ENCODE data around the gene CDH11.

Gene CDH11

DNA sequence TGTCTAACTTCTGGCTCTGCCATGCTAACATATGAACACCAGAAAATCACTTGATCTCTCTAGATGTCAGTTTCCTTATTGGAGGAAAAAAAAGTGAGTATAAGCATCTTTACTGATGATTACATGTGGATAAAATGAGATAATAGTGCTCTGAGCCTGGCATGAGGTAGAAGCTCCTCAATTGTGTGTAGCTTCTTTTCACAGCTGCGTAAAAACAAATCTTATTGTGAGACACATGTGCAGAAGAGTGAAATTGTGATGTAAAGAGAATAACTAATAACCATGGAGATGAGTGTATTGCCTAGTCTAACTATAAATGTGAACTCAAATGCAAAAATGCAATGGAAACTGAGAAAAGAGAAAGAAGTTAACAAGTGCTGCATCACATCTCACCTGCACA is 44.7 kb downstream of the CDH11 start:
- no peaks in the 10 kb centered on the region for H4K20me1 ChIP-seq
- H3K4me2 ChIP-seq = no peak overlapping the region
- H3K4me1 ChIP-seq = no peaks in the 10 kb centered on the region
- H3K9ac ChIP-seq = no peak overlapping the region
- no peaks in the 10 kb centered on the region for H3K9me3 ChIP-seq
- H3K36me3 ChIP-seq = no peaks in the 10 kb centered on the region
- no peak overlapping the region for H3K4me3 ChIP-seq
- H3K27me3 ChIP-seq = no peaks in the 10 kb centered on the region
- no peak overlapping the region for H3K27ac ChIP-seq
- TF ChIP-seq Cebpa-rat (IDR thresholded peaks at IDR 0.05) = no peak

DNA sequence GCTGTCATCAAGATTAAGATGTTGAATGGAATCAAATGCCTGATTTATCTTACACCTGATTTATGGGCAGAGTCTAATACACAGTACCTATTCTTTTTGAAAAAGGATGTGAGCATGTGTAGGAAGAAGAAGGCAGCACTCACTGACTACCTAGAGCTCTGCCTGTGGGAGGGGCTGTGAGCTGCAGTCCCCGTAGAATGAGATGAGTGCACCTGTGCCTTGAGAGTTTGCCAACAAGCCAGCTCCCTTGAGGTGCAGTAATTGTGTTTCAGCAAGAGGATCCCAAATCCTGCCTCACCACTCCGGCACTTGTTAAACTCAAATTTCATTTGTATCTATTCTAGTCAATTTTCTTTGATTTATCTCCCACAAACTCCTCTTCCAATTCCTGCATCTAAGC is 46.0 kb downstream of the CDH11 start:
- Histone ChIP-seq H3K4me2 (no peak overlapping the region), H3K4me3 (no peak overlapping the region), H3K27ac (no peak overlapping the region), H3K4me1 (no peaks in the 10 kb centered on the region), H3K9ac (no peak overlapping the region), H3K27me3 (no peaks in the 10 kb centered on the region), H3K9me3 (no peaks in the 10 kb centered on the region), H3K36me3 (no peaks in the 10 kb centered on the region), H4K20me1 (no peaks in the 10 kb centered on the region)
- TF ChIP-seq Cebpa-rat (IDR thresholded peaks at IDR 0.05) = no peak

DNA sequence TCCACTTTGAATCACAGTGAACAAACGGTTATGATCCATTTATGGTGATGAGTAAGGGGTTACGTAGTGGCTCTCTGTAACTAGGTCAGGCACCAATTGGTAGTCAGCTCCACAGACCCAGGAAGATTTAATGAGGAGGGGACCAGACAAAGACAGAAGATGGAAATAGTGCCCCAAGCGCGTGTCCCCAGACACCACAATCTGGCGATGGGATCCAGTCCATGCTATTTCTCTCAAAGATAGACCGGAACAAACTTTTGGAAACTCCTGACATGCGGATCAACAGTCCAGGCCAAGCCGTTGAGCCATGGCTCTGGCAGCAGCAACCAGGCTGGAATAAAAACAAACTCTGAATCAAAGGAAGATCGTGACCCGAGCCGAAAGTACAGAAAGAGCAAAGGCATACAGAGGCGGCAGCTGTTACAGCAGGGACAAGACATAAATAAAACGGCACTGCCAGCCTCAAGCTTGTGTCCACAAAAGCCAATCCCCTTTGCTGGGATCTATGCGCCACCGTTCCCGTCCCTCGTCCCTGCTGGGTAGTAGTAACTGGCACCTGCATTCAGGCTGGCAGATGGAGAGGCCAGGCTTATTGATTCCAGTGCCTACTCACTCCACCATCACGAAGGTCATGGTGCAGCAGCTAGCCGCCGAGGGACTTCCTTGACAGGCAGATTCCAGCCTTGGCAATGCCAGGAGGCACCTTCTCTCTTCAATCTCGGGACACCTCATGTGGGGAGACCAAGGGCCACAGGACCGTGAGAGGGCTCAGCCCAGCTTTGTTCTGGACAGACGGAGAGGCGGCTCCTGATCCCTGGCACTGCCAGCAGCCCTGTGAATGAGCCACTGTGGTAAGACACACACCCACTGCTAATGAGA is 50.2 kb downstream of the CDH11 start:
- H4K20me1 ChIP-seq = no peaks in the 10 kb centered on the region
- no peak overlapping the region for H3K4me3 ChIP-seq
- no peaks in the 10 kb centered on the region for H3K27me3 ChIP-seq
- no peaks in the 10 kb centered on the region for H3K4me1 ChIP-seq
- no peaks in the 10 kb centered on the region for H3K9me3 ChIP-seq
- no peaks in the 10 kb centered on the region for H3K36me3 ChIP-seq
- H3K27ac ChIP-seq = no peak overlapping the region
- no peak overlapping the region for H3K9ac ChIP-seq
- TF ChIP-seq Cebpa-rat (IDR thresholded peaks at IDR 0.05) = no peak
- H3K4me2 ChIP-seq = no peak overlapping the region

DNA sequence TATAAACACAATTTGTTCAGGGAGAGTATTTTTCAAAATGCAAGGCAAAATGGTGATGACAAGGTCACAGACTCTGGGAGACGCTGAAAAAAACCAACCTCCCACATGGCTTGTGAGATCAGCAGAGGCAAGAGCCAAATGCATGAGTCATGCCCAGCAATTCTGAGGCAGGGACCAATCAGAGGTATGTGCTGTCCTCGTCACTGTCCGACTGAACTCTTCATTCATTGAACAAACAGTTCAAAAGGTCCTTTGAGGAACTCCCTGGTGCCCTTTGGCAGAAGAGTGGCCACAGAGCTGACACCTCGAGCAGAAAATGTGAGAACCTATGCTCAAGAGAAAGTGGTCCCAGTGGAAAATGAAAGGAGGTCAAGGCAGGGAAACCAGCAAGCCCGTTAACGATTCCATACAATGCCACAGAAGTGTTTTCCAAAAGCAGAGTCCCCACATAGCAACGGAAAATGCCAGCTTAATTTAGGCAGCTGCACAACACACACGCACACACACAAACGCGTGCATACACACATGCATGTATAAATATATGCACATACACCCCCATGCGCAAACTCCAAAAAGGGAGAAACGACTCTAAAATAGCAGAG is 50.9 kb downstream of the CDH11 start:
- H3K4me1 ChIP-seq = no peaks in the 10 kb centered on the region
- no peak for TF ChIP-seq Cebpa-rat (IDR thresholded peaks at IDR 0.05)
- H3K27me3 ChIP-seq = no peaks in the 10 kb centered on the region
- H3K9me3 ChIP-seq = no peaks in the 10 kb centered on the region
- H3K9ac ChIP-seq = no peak overlapping the region
- no peaks in the 10 kb centered on the region for H4K20me1 ChIP-seq
- H3K36me3 ChIP-seq = no peaks in the 10 kb centered on the region
- H3K4me2 ChIP-seq = no peak overlapping the region
- H3K27ac ChIP-seq = no peak overlapping the region
- no peak overlapping the region for H3K4me3 ChIP-seq

DNA sequence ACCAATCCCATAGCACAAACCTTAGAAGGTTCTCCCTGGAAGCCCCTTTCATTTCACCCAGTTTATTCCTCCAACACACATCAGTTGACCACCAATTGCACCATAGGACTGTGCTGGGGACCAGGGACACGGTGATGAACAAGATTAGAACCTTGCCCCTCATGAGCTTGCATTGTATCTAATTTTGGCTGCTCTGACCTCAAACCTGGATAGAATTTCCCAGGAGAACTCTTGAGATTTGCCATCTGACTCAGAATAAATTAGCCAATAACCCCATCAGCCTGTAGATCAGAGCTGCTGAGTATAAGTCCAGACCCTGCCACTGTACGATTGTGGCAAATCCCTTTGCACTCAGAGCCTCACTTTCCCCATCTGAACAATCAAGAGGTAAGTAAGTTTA is 52.1 kb downstream of the CDH11 start:
- no peak overlapping the region for H3K27ac ChIP-seq
- no peak overlapping the region for H3K4me2 ChIP-seq
- H3K36me3 ChIP-seq = no peaks in the 10 kb centered on the region
- H3K4me3 ChIP-seq = no peak overlapping the region
- H3K4me1 ChIP-seq = no peaks in the 10 kb centered on the region
- no peaks in the 10 kb centered on the region for H3K9me3 ChIP-seq
- no peak overlapping the region for H3K9ac ChIP-seq
- no peak for TF ChIP-seq Cebpa-rat (IDR thresholded peaks at IDR 0.05)
- no peaks in the 10 kb centered on the region for H3K27me3 ChIP-seq
- H4K20me1 ChIP-seq = no peaks in the 10 kb centered on the region

DNA sequence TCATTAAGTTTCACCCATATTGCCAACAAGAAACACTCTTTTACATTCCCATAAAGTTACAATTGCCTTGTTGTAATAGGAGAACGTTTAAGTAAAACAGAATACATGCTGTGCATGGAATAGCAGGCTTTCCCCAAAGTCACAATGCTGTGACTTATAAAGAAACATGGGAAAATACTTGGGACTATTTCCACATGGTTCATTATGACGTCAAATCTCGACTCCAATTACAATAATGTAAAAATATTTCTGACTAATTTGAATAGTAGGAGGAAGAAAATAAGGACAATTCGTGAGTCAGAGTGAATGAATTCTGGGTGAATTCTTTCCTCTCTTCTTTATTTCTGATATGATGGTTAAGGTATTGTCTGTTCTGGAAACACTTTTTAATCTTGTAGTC is 52.8 kb downstream of the CDH11 start:
- H3K27ac ChIP-seq = no peak overlapping the region
- H3K4me2 ChIP-seq = no peak overlapping the region
- no peaks in the 10 kb centered on the region for H4K20me1 ChIP-seq
- H3K27me3 ChIP-seq = no peaks in the 10 kb centered on the region
- TF ChIP-seq Cebpa-rat (IDR thresholded peaks at IDR 0.05) = no peak
- no peaks in the 10 kb centered on the region for H3K9me3 ChIP-seq
- H3K9ac ChIP-seq = no peak overlapping the region
- H3K4me1 ChIP-seq = no peaks in the 10 kb centered on the region
- H3K36me3 ChIP-seq = no peaks in the 10 kb centered on the region
- H3K4me3 ChIP-seq = no peak overlapping the region

DNA sequence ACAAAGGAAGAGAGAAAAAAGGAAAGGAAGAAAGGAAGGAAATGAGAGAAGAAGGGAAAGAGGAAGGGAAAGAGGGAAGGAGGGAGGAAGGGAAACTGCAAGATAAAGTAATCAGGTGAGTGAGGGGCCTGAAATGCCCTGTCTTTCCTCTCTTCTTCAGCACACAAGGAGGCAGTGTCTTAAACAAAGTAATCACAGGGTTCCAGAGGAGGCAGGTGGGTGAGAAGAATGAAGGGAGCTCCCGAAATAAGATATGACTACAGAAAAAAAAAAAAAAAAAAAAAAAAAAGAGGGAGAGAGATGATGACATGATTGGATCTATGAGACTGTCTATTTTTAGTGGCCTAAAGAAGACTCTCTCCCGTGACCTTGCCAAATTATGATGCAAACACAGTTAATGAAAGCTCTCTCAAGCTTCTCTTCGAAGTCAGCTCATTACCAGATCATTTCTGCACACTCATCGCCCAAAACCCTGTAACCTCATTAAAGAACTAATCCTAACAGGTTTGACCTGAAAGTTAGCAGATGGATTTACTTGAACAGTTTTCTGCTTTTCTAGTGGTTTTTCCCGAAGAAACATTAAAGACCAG is 53.6 kb downstream of the CDH11 start:
- no peak for TF ChIP-seq Cebpa-rat (IDR thresholded peaks at IDR 0.05)
- H3K9me3 ChIP-seq = no peaks in the 10 kb centered on the region

DNA sequence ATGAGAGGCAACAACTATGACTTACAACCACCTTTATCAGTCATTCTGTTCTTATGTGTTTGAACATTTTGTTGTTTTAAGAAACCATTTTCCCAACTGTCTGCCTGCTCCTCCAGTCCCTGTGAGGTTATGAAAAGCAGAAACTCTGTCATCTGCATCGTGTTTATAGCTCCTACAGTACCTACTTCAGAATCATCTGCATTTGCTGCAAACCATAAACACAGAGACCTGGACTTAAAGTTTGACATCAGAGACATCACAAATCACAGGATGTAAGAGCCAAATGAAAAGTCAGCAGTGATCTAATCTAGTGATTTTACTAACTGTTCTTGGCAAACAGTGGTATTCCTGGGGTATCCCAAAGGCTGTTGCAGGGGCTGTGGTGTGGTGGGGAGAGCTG is 55.2 kb downstream of the CDH11 start:
- no peaks in the 10 kb centered on the region for H3K4me1 ChIP-seq
- no peaks in the 10 kb centered on the region for H3K9me3 ChIP-seq
- no peaks in the 10 kb centered on the region for H4K20me1 ChIP-seq
- no peaks in the 10 kb centered on the region for H3K27me3 ChIP-seq
- H3K36me3 ChIP-seq = no peaks in the 10 kb centered on the region
- no peak overlapping the region for H3K9ac ChIP-seq
- H3K4me2 ChIP-seq = no peak overlapping the region
- no peak overlapping the region for H3K27ac ChIP-seq
- TF ChIP-seq Cebpa-rat (IDR thresholded peaks at IDR 0.05) = no peak
- H3K4me3 ChIP-seq = no peak overlapping the region

More for the DNA sequence above, 53.6 kb downstream of the CDH11 start:
- H3K27ac ChIP-seq = no peak overlapping the region
- H3K4me2 ChIP-seq = no peak overlapping the region
- H3K9ac ChIP-seq = no peak overlapping the region
- H3K4me3 ChIP-seq = no peak overlapping the region
- H4K20me1 ChIP-seq = no peaks in the 10 kb centered on the region
- no peaks in the 10 kb centered on the region for H3K27me3 ChIP-seq
- H3K4me1 ChIP-seq = no peaks in the 10 kb centered on the region
- no peaks in the 10 kb centered on the region for H3K36me3 ChIP-seq

DNA sequence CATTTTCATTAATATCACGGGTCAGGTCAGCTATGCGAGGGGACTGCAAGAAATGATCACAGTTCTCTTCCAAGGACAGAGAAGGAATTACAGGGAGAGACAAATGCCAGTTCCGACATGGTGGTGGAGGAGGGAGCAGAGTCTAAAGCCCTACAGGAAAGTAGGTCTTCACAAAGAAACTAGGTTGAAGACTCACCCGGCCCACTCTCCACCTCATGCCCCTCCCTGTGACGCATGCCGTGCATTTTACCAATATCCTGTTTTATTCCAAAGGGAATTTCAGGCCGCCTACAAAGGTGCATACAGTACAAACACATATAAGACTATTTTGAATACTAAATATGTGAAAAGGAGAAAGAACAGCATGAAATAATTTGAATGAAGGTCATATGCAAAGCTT is 56.8 kb downstream of the CDH11 start:
- TF ChIP-seq Cebpa-rat (IDR thresholded peaks at IDR 0.05) = no peak
- Histone ChIP-seq H3K4me3 (no peak overlapping the region), H3K9me3 (no peaks in the 10 kb centered on the region), H4K20me1 (no peaks in the 10 kb centered on the region), H3K4me1 (no peaks in the 10 kb centered on the region), H3K27ac (no peak overlapping the region), H3K27me3 (no peaks in the 10 kb centered on the region), H3K4me2 (no peak overlapping the region), H3K9ac (no peak overlapping the region), H3K36me3 (no peaks in the 10 kb centered on the region)

DNA sequence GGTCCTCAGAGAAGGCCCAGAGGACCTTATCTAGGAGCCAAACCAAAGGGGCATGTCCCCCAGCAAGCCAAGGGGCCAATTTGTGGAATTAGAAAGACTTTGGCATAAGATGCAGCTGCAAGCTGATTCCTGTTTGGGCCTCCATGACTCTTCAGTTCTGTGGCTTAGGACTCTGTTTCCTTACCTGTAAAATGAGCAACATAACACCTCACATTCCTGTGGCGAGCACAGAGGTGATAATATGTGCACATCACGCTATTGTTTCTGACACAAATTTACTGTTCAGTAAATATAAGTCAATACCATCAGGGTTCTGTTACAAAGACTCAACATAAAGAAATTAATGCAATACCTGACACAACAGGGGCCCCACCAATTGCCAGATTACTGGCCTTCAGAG is 57.7 kb downstream of the CDH11 start:
- Histone ChIP-seq H3K27me3 (no peaks in the 10 kb centered on the region), H3K4me2 (no peak overlapping the region), H3K9me3 (no peaks in the 10 kb centered on the region), H3K9ac (no peak overlapping the region), H3K27ac (no peak overlapping the region), H3K4me1 (no peaks in the 10 kb centered on the region), H3K36me3 (no peaks in the 10 kb centered on the region), H4K20me1 (no peaks in the 10 kb centered on the region), H3K4me3 (no peak overlapping the region)
- TF ChIP-seq Cebpa-rat (IDR thresholded peaks at IDR 0.05) = no peak
